NOMO-1 (cell line): Measurements from ENCODE around the gene REST.
A peak's percentile ranks its signal among the peaks of the same experiment; 100 is the strongest.
"Not testable (repeated sequence)": the region's sequence is repeated elsewhere in the genome, so short reads cannot be mapped to it uniquely, and the experiment has no call there.

ENCODE experiments used
- DNase-seq, 2 experiments: peaks; one replicate each; lab custom pipeline; 2025; ENCODE audit not compliant: unreplicated experiment in 2 of 2; lab: John Stamatoyannopoulos, UW

The REST gene

GRCh38 chr4:56908206-56909085 lies 746 bp downstream of the REST start:
- peak; percentile 54 to 68 for DNase-seq

- DNase-seq, result peak; percentile 48 to 53
Observed at GRCh38 chr4:56909086-56909894, 1.6 kb downstream of the REST start.

- no peak for DNase-seq
Observed at GRCh38 chr4:56910172-56910967, 2.7 kb downstream of the REST start.

GRCh38 chr4:56914336-56914735 lies 6.6 kb downstream of the REST start:
- no peak for DNase-seq

- DNase-seq, result not testable (repeated sequence)
Observed at GRCh38 chr4:56914977-56915376, 7.3 kb downstream of the REST start.

- DNase-seq, result no peak
Observed at GRCh38 chr4:56927196-56927595, 19.5 kb downstream of the REST start.

- DNase-seq, result no peak
Observed at GRCh38 chr4:56930638-56931037, 22.9 kb downstream of the REST start.

- DNase-seq, result no peak
Observed at GRCh38 chr4:56931924-56932323, 24.2 kb downstream of the REST start.

GRCh38 chr4:56937262-56937661 lies 29.6 kb downstream of the REST start:
- DNase-seq, result no peak

- DNase-seq, result not testable (repeated sequence)
Observed at GRCh38 chr4:56939826-56940225, 32.1 kb downstream of the REST start.

- DNase-seq, result no peak
Observed at GRCh38 chr4:56940403-56940802, 32.7 kb downstream of the REST start.

GRCh38 chr4:56940971-56941370 lies 33.3 kb downstream of the REST start:
- DNase-seq, result no peak

GRCh38 chr4:56941403-56941802 lies 33.7 kb downstream of the REST start:
- no peak for DNase-seq

- no peak for DNase-seq
Observed at GRCh38 chr4:56953680-56954520, 46.2 kb downstream of the REST start.

GRCh38 chr4:56958111-56958517 lies 50.4 kb downstream of the REST start:
- DNase-seq, result peak; percentile 82 to 97

- no peak for DNase-seq
Observed at GRCh38 chr4:56959100-56959499, 51.4 kb downstream of the REST start.

GRCh38 chr4:56961107-56961500 lies 53.4 kb downstream of the REST start:
- DNase-seq, result no peak

GRCh38 chr4:56971383-56971782 lies 63.7 kb downstream of the REST start:
- no peak for DNase-seq

- no peak for DNase-seq
Observed at GRCh38 chr4:56972389-56972788, 64.7 kb downstream of the REST start.

- no peak for DNase-seq
Observed at GRCh38 chr4:56972809-56973208, 65.1 kb downstream of the REST start.
